Measurements from ENCODE around the gene TBPL1. TPM values are rescaled to one million over a fixed set of nuclear protein-coding genes. Genes with fewer than 3 reads are reported as not detected.

Gene TBPL1
- total and polyA plus RNA-seq, 5 donors from 2014 or later: 32.2 to 73.6 (median 58.8) TPM

- Histone ChIP-seq H3K9me3 (ENCODE audit: control insufficient read depth in 2 of 2, low read length in 2 of 2) (no peaks in the 10 kb centered on the region), H3K27ac (ENCODE audit: insufficient read depth, low read length, poor library complexity, severe bottlenecking) (no peak overlapping the region), H3K27me3 (ENCODE audit: control insufficient read depth, insufficient read depth, low read length) (peaks cover 8% of the 10 kb centered on the region), H3K4me1 (ENCODE audit: control insufficient read depth, insufficient read depth, low read length, poor library complexity, severe bottlenecking) (no peaks in the 10 kb centered on the region), H3K4me3 (ENCODE audit: low read depth, low read length) (no peak overlapping the region), H3K36me3 (ENCODE audit: control insufficient read depth, insufficient read depth, low read length) (no peaks in the 10 kb centered on the region)
- Mint-ChIP-seq H3K9me3 (no peaks in the 10 kb centered on the region), H3K27ac (no peak overlapping the region), H3K4me1 (no peaks in the 10 kb centered on the region), H3K27me3 (peaks cover 47% of the 10 kb centered on the region), H3K4me3 (no peak overlapping the region), H3K36me3 (no peaks in the 10 kb centered on the region)
- ATAC-seq (ENCODE audit: low read depth in 2 of 2) (no peak), DNase-seq (no peak)
These were observed 61.6 kb downstream of the TBPL1 start for GRCh38 chr6:134014588-134015137.

- Histone ChIP-seq H3K27ac (ENCODE audit: insufficient read depth, low read length, poor library complexity, severe bottlenecking) (no peak overlapping the region), H3K36me3 (ENCODE audit: control insufficient read depth, insufficient read depth, low read length) (no peaks in the 10 kb centered on the region), H3K27me3 (ENCODE audit: control insufficient read depth, insufficient read depth, low read length) (peaks cover 10% of the 10 kb centered on the region), H3K9me3 (ENCODE audit: control insufficient read depth in 2 of 2, low read length in 2 of 2) (no peaks in the 10 kb centered on the region), H3K4me1 (ENCODE audit: control insufficient read depth, insufficient read depth, low read length, poor library complexity, severe bottlenecking) (no peaks in the 10 kb centered on the region), H3K4me3 (ENCODE audit: low read depth, low read length) (no peak overlapping the region)
- no peak overlapping the region for H3K4me3 Mint-ChIP-seq
- no peak for ATAC-seq (ENCODE audit: low read depth in 2 of 2)
- no peak overlapping the region for H3K27ac Mint-ChIP-seq
- no peak for DNase-seq
- H3K4me1 Mint-ChIP-seq: no peaks in the 10 kb centered on the region
- H3K36me3 Mint-ChIP-seq: no peaks in the 10 kb centered on the region
- H3K27me3 Mint-ChIP-seq: peaks cover 35% of the 10 kb centered on the region
- no peaks in the 10 kb centered on the region for H3K9me3 Mint-ChIP-seq
These were observed 62.9 kb downstream of the TBPL1 start for GRCh38 chr6:134015719-134016557.

- Mint-ChIP-seq H3K27ac (no peak overlapping the region), H3K4me1 (no peaks in the 10 kb centered on the region), H3K27me3 (peaks cover 34% of the 10 kb centered on the region), H3K36me3 (no peaks in the 10 kb centered on the region), H3K4me3 (no peak overlapping the region), H3K9me3 (no peaks in the 10 kb centered on the region)
- ATAC-seq (ENCODE audit: low read depth in 2 of 2) (no peak), DNase-seq (no peak)
- H3K9me3 ChIP-seq (ENCODE audit: control insufficient read depth in 2 of 2, low read length in 2 of 2): no peaks in the 10 kb centered on the region
- H3K36me3 ChIP-seq (ENCODE audit: control insufficient read depth, insufficient read depth, low read length): no peaks in the 10 kb centered on the region
- peaks cover 10% of the 10 kb centered on the region for H3K27me3 ChIP-seq (ENCODE audit: control insufficient read depth, insufficient read depth, low read length)
- no peaks in the 10 kb centered on the region for H3K4me1 ChIP-seq (ENCODE audit: control insufficient read depth, insufficient read depth, low read length, poor library complexity, severe bottlenecking)
- H3K4me3 ChIP-seq (ENCODE audit: low read depth, low read length): no peak overlapping the region
- H3K27ac ChIP-seq (ENCODE audit: insufficient read depth, low read length, poor library complexity, severe bottlenecking): no peak overlapping the region
These were observed 63.5 kb downstream of the TBPL1 start for GRCh38 chr6:134016558-134016814.

GRCh38 chr6:134020071-134020470 is 67.0 kb downstream of the TBPL1 start:
- peaks cover 21% of the 10 kb centered on the region for H3K27me3 Mint-ChIP-seq
- no peak overlapping the region for H3K27ac Mint-ChIP-seq
- no peak overlapping the region for H3K4me3 Mint-ChIP-seq
- Histone ChIP-seq H3K4me1 (ENCODE audit: control insufficient read depth, insufficient read depth, low read length, poor library complexity, severe bottlenecking) (no peaks in the 10 kb centered on the region), H3K4me3 (ENCODE audit: low read depth, low read length) (no peak overlapping the region), H3K27me3 (ENCODE audit: control insufficient read depth, insufficient read depth, low read length) (peaks cover 5% of the 10 kb centered on the region), H3K36me3 (ENCODE audit: control insufficient read depth, insufficient read depth, low read length) (no peaks in the 10 kb centered on the region), H3K9me3 (ENCODE audit: control insufficient read depth in 2 of 2, low read length in 2 of 2) (no peaks in the 10 kb centered on the region), H3K27ac (ENCODE audit: insufficient read depth, low read length, poor library complexity, severe bottlenecking) (no peak overlapping the region)
- ATAC-seq (ENCODE audit: low read depth in 2 of 2): no peak
- H3K9me3 Mint-ChIP-seq: no peaks in the 10 kb centered on the region
- no peak for DNase-seq
- no peaks in the 10 kb centered on the region for H3K36me3 Mint-ChIP-seq
- no peaks in the 10 kb centered on the region for H3K4me1 Mint-ChIP-seq

- H3K36me3 ChIP-seq (ENCODE audit: control insufficient read depth, insufficient read depth, low read length): no peaks in the 10 kb centered on the region
- peaks cover 5% of the 10 kb centered on the region for H3K27me3 ChIP-seq (ENCODE audit: control insufficient read depth, insufficient read depth, low read length)
- no peak overlapping the region for H3K27ac ChIP-seq (ENCODE audit: insufficient read depth, low read length, poor library complexity, severe bottlenecking)
- Mint-ChIP-seq H3K27me3 (peaks cover 16% of the 10 kb centered on the region), H3K4me1 (no peaks in the 10 kb centered on the region), H3K4me3 (no peak overlapping the region), H3K9me3 (no peaks in the 10 kb centered on the region), H3K36me3 (no peaks in the 10 kb centered on the region), H3K27ac (no peak overlapping the region)
- H3K9me3 ChIP-seq (ENCODE audit: control insufficient read depth in 2 of 2, low read length in 2 of 2): no peaks in the 10 kb centered on the region
- H3K4me1 ChIP-seq (ENCODE audit: control insufficient read depth, insufficient read depth, low read length, poor library complexity, severe bottlenecking): no peaks in the 10 kb centered on the region
- DNase-seq: no peak
- H3K4me3 ChIP-seq (ENCODE audit: low read depth, low read length): no peak overlapping the region
- ATAC-seq (ENCODE audit: low read depth in 2 of 2): no peak
These were observed 67.5 kb downstream of the TBPL1 start for GRCh38 chr6:134020543-134020942.

- peaks cover 15% of the 10 kb centered on the region for H3K27me3 Mint-ChIP-seq
- Histone ChIP-seq H3K27me3 (ENCODE audit: control insufficient read depth, insufficient read depth, low read length) (peaks cover 5% of the 10 kb centered on the region), H3K4me1 (ENCODE audit: control insufficient read depth, insufficient read depth, low read length, poor library complexity, severe bottlenecking) (no peaks in the 10 kb centered on the region), H3K27ac (ENCODE audit: insufficient read depth, low read length, poor library complexity, severe bottlenecking) (no peak overlapping the region), H3K36me3 (ENCODE audit: control insufficient read depth, insufficient read depth, low read length) (no peaks in the 10 kb centered on the region), H3K4me3 (ENCODE audit: low read depth, low read length) (no peak overlapping the region), H3K9me3 (ENCODE audit: control insufficient read depth in 2 of 2, low read length in 2 of 2) (no peaks in the 10 kb centered on the region)
- DNase-seq (no peak), ATAC-seq (ENCODE audit: low read depth in 2 of 2) (no peak)
- H3K9me3 Mint-ChIP-seq: no peaks in the 10 kb centered on the region
- H3K4me3 Mint-ChIP-seq: no peak overlapping the region
- no peak overlapping the region for H3K27ac Mint-ChIP-seq
- H3K4me1 Mint-ChIP-seq: no peaks in the 10 kb centered on the region
- no peaks in the 10 kb centered on the region for H3K36me3 Mint-ChIP-seq
These were observed 67.9 kb downstream of the TBPL1 start for GRCh38 chr6:134020968-134021367.

GRCh38 chr6:134021396-134022122 is 68.5 kb downstream of the TBPL1 start:
- H3K4me1 Mint-ChIP-seq: no peaks in the 10 kb centered on the region
- H3K27ac ChIP-seq (ENCODE audit: insufficient read depth, low read length, poor library complexity, severe bottlenecking): no peak overlapping the region
- no peak overlapping the region for H3K4me3 ChIP-seq (ENCODE audit: low read depth, low read length)
- no peak for DNase-seq
- no peaks in the 10 kb centered on the region for H3K9me3 ChIP-seq (ENCODE audit: control insufficient read depth in 2 of 2, low read length in 2 of 2)
- H3K9me3 Mint-ChIP-seq: no peaks in the 10 kb centered on the region
- H3K27me3 ChIP-seq (ENCODE audit: control insufficient read depth, insufficient read depth, low read length): peaks cover 5% of the 10 kb centered on the region
- H3K4me1 ChIP-seq (ENCODE audit: control insufficient read depth, insufficient read depth, low read length, poor library complexity, severe bottlenecking): no peaks in the 10 kb centered on the region
- H3K36me3 ChIP-seq (ENCODE audit: control insufficient read depth, insufficient read depth, low read length): no peaks in the 10 kb centered on the region
- no peak overlapping the region for H3K27ac Mint-ChIP-seq
- H3K27me3 Mint-ChIP-seq: peaks cover 12% of the 10 kb centered on the region
- H3K4me3 Mint-ChIP-seq: no peak overlapping the region
- no peak for ATAC-seq (ENCODE audit: low read depth in 2 of 2)
- H3K36me3 Mint-ChIP-seq: no peaks in the 10 kb centered on the region

Data from CD4-positive, CD25-positive, alpha-beta regulatory T cell (primary cell).